Testis (tissue), 2 donors: ENCODE data around the gene FYTTD1.

Experiments used
- CTCF ChIP-seq, 3 experiments: fragments of 450-650 bp in 2 of 3; fragments of 200-600 bp in 1 of 3; sonication (generic) in 1 of 3; IDR thresholded peaks; one replicate each; pipeline ENCODE4 v1.5.1; 2016 to 2019; ENCODE audit warnings: antibody characterized with exemption in 3 of 3, mild to moderate bottlenecking in 2 of 3, moderate library complexity in 1 of 3
- POLR2A ChIP-seq: fragments of 450-650 bp; IDR thresholded peaks from one replicate; pipeline ENCODE4 v1.6.1; 2017; ENCODE audit warnings: antibody characterized with exemption, mild to moderate bottlenecking, moderate library complexity

DNA sequence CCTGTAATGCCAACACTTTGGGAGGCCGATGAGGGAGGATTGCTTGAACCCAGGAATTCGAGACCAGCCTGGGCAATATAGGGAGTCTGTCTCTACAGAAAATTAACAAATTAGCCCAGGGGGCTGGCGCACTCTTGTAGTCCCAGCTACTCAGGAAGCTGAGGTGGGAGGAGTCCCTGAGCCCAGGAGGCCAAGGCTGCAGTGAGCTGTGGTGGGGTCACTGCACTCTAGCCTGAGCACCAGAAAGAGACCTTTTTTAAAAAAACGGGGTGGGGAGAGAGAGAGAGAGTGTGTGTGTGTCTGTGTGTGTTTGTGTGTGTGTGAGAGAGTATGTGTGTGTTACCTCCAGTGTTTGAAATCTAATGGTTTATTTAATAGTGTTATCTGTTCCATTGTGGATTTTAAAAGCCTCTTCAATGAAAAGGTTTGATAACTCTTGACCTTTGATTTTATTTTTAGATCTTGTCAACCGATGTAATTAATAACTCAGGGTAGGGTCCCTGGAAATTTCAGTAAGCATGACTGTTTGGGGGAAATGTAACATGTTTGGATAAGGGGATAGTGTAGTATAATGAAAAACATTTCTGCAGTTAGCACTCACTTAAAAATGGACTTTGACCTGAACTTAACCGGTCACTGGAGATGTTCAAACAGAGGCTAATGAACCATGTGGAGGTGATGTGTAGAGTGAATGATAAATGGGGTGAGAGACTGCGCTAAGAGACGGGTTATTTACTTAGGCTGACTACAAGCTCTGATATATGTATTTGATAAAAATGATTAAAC, 71.1 kb downstream of the FYTTD1 start:
- TF ChIP-seq CTCF (IDR thresholded peaks at IDR 0.05) (no peak), POLR2A (no peak)
